B cell (primary cell): ENCODE measurements around the gene ARPC5L. TPM values are rescaled to one million over a fixed set of nuclear protein-coding genes. Genes with fewer than 3 reads are reported as not detected.
A peak's percentile ranks its signal among the peaks of the same experiment; 100 is the strongest.

Experiments used
- ATAC-seq: fragments of 200-7000 bp; cut with Tn5 transposase; one replicate; pipeline ENCODE4 v1.10.0; 2021; ENCODE audit warnings: low read depth, mild to moderate bottlenecking, moderate number of reproducible peaks, moderate library complexity
- CTCF ChIA-PET: fragments of 350-600 bp; sonication (Branson Sonifier 250); formaldehyde crosslinking; loops from one replicate; lab custom pipeline; 2021; ENCODE audit warnings: antibody characterized with exemption, inconsistent platforms; lab: Charles Lee
- POLR2A ChIA-PET: fragments of 350-600 bp; sonication (Branson Sonifier 250); formaldehyde crosslinking; loops from one replicate; lab custom pipeline; 2021; ENCODE audit warnings: antibody characterized with exemption; lab: Charles Lee
- DNase-seq: peaks from one replicate; pipeline ENCODE4 v3.0.0; 2013
- H2AFZ ChIP-seq: 2 replicates; pipeline ENCODE4 v1.6.1; 2012; ENCODE audit warnings: mild to moderate bottlenecking, low read depth, low read length; ENCODE audit not compliant: insufficient read depth, poor library complexity, severe bottlenecking
- H3K27ac ChIP-seq, 2 donors: 1 replicate in 1 of 2; 2 replicates in 1 of 2; pipeline ENCODE4 v1.5.1; 2012 to 2013; ENCODE audit warnings: low read length in 2 of 2, mild to moderate bottlenecking in 2 of 2, moderate library complexity in 1 of 2
- H3K27me3 ChIP-seq, 4 experiments: fragments of 200-600 bp in 1 of 4; sonication (generic) in 1 of 4; replicated peaks in 1 of 4; 1 replicate in 2 of 4; 2 replicates in 2 of 4; pipeline versions ENCODE4 v1.6.1 to v1.7.0; 2013 to 2016; ENCODE audit warnings: low read length in 3 of 4, mild to moderate bottlenecking in 2 of 4, mixed read lengths in 1 of 4, moderate library complexity in 1 of 4; ENCODE audit not compliant: insufficient read depth in 4 of 4, control insufficient read depth in 3 of 4; ENCODE audit errors: control extremely low read depth in 1 of 4
- H3K36me3 ChIP-seq, 2 experiments: replicated peaks in 1 of 2; 1 replicate in 1 of 2; 2 replicates in 1 of 2; pipeline versions ENCODE4 v1.6.1 to v1.7.1; 2013; ENCODE audit warnings: low read length in 1 of 2; ENCODE audit not compliant: insufficient read depth in 2 of 2, control insufficient read depth in 1 of 2; ENCODE audit errors: control extremely low read depth in 1 of 2, extremely low read depth in 1 of 2
- H3K4me1 ChIP-seq, 2 donors: fragments of 200-600 bp in 1 of 2; sonication (generic) in 1 of 2; 1 replicate in 1 of 2; 2 replicates in 1 of 2; pipeline versions ENCODE4 v1.5.1 to v1.6.1; 2013 to 2017; ENCODE audit warnings: low read length in 2 of 2; ENCODE audit not compliant: control insufficient read depth in 2 of 2, insufficient read depth in 2 of 2
- H3K4me2 ChIP-seq: replicated peaks from 2 replicates; pipeline ENCODE3; 2012; ENCODE audit warnings: mild to moderate bottlenecking, low read depth, low read length; ENCODE audit not compliant: poor library complexity, severe bottlenecking
- H3K4me3 ChIP-seq, 5 experiments: fragments of 200-600 bp in 1 of 5; sonication (generic) in 1 of 5; 1 replicate in 3 of 5; 2 replicates in 2 of 5; pipeline versions ENCODE4 v1.5.1 to v1.7.0; 2011 to 2016; ENCODE audit warnings: low read length in 4 of 5, mild to moderate bottlenecking in 4 of 5, low read depth in 2 of 5, control low read depth in 1 of 5, moderate library complexity in 1 of 5; ENCODE audit not compliant: insufficient read depth in 1 of 5; ENCODE audit errors: control extremely low read depth in 1 of 5, extremely low read depth in 1 of 5
- H3K79me2 ChIP-seq: fragments of 200-600 bp; sonication (generic); one replicate; pipeline ENCODE4 v1.6.0; 2016; ENCODE audit warnings: low read length; ENCODE audit not compliant: control insufficient read depth, insufficient read depth
- H3K9ac ChIP-seq: fragments of 200-600 bp; sonication (generic); 2 replicates; pipeline ENCODE4 v1.6.1; 2017; ENCODE audit warnings: mild to moderate bottlenecking, low read length, moderate library complexity
- H3K9me3 ChIP-seq, 3 donors: one replicate each; pipeline versions ENCODE4 v1.6.1 to v1.7.1; 2013; ENCODE audit warnings: low read length in 2 of 3; ENCODE audit not compliant: control insufficient read depth in 2 of 3, insufficient read depth in 1 of 3; ENCODE audit errors: control extremely low read depth in 1 of 3
- H4K20me1 ChIP-seq: 2 replicates; pipeline ENCODE4 v1.6.0; 2012; ENCODE audit warnings: mild to moderate bottlenecking, low read length; ENCODE audit not compliant: insufficient read depth, control insufficient read depth, poor library complexity, severe bottlenecking
- H3K27ac Mint-ChIP-seq: one replicate; pipeline ENCODE4 v1.8.0; 2021; ENCODE audit warnings: mixed read lengths
- H3K27me3 Mint-ChIP-seq: one replicate; pipeline ENCODE4 v1.8.0; 2021; ENCODE audit warnings: mixed read lengths
- H3K4me1 Mint-ChIP-seq: one replicate; pipeline ENCODE4 v1.8.0; 2021; ENCODE audit warnings: mixed read lengths
- H3K4me3 Mint-ChIP-seq: one replicate; pipeline ENCODE4 v1.8.0; 2021; ENCODE audit warnings: mixed read lengths
- H3K9me3 Mint-ChIP-seq: one replicate; pipeline ENCODE4 v1.8.0; 2022; ENCODE audit warnings: mixed read lengths; ENCODE audit not compliant: insufficient read depth
- CTCF ChIP-seq: fragments of 200-600 bp; IDR thresholded peaks from one replicate; pipeline ENCODE4 v1.8.0; 2022; ENCODE audit warnings: antibody characterized with exemption, mild to moderate bottlenecking
- EZH2 ChIP-seq: IDR thresholded peaks from 2 replicates; pipeline ENCODE4 v1.6.1; 2012; ENCODE audit warnings: borderline replicate concordance, low read depth, mild to moderate bottlenecking, moderate library complexity, low read length; ENCODE audit not compliant: insufficient read depth, poor library complexity, severe bottlenecking
- WGBS: methylation state at CpG from one replicate; pipeline ENCODE4 v1.1.5; 2013; ENCODE audit warnings: missing lambda C conversion rate; ENCODE audit not compliant: insufficient coverage; 5-methylcytosine and 5-hydroxymethylcytosine counted together
- intact Hi-C: fragments of 100-400 bp; cut with micrococcal nuclease; formaldehyde crosslinking; loops from one replicate; pipeline ENCODE4 v1.10.0; 2022
- polyA plus RNA-seq: library from polyadenylated mRNA; depleted of rRNA; stranded (reverse); fragments of >200 nt; gene quantifications from 2 replicates; pipeline ENCODE4 v1.2.3, GENCODE V29; 2012
- total RNA-seq, 2 donors: library from RNA; stranded (reverse); fragments of 120-200 nt in 1 of 2; gene quantifications; 1 replicate in 1 of 2; 2 replicates in 1 of 2; pipeline versions ENCODE4 v1.2.3 to v1.2.4, GENCODE V29; 2013 to 2022

The ARPC5L gene
- total and polyA plus RNA-seq, 2 donors (not counting 1 experiment from before 2014, with no cell fraction given): 37.3 to 66.3 TPM

- Histone ChIP-seq H3K4me2 (peak overlapping the region; percentile 75), H2AFZ (no peak overlapping the region), H3K4me1 (peaks cover 18 to 34% of the 10 kb centered on the region in 2 donors), H3K36me3 (peaks cover 0 to 43% of the 10 kb centered on the region in 2 experiments), H3K79me2 (peaks cover 3% of the 10 kb centered on the region), H3K27ac (peak overlapping the region in 1 of 2 donors; percentile 88), H3K27me3 (no peaks in the 10 kb centered on the region), H3K9me3 (no peaks in the 10 kb centered on the region), H3K9ac (peak overlapping the region; percentile 77), H3K4me3 (no peak overlapping the region), H4K20me1 (peaks cover 41% of the 10 kb centered on the region)
- ChIA-PET POLR2A (interaction anchor here (0.6 to 0.7 kb wide), 2 partner anchors 59 to 1626 kb away, joined by 3 to 4 read pairs; no protein-coding TSS in a partner anchor), CTCF (interaction anchor here (2.3 to 7.9 kb wide), 3 partner anchors 7 to 86 kb away, joined by 16 to 61 read pairs (median 51); partner anchors contain the start of genes NR6A1, OLFML2A and WDR38)
- H3K27ac Mint-ChIP-seq: peak overlapping the region; percentile 98
- peaks cover 28% of the 10 kb centered on the region for H3K4me1 Mint-ChIP-seq
- no peaks in the 10 kb centered on the region for H3K27me3 Mint-ChIP-seq
- peak overlapping the region; percentile 99 for H3K4me3 Mint-ChIP-seq
- intact Hi-C loops: loop anchor here (5.0 to 10.0 kb wide), 4 partner anchors 342 to 1945 kb away; partner anchors contain the start of genes HSPA5, PSMB7, RABEPK and ZBTB43
- no peak for DNase-seq
- WGBS: 56% methylated on average over 4 of the region's 10 CpGs
- no peak for TF ChIP-seq EZH2
- no peaks in the 10 kb centered on the region for H3K9me3 Mint-ChIP-seq
- no peak for ATAC-seq
Observed at GRCh38 chr9:124859803-124860581, 1.9 kb upstream of the ARPC5L start.

- peaks cover 0 to 43% of the 10 kb centered on the region in 2 experiments for H3K36me3 ChIP-seq
Observed at GRCh38 chr9:124860582-124861341, 1.2 kb upstream of the ARPC5L start.

More at GRCh38 chr9:124860582-124861341, 1.2 kb upstream of the ARPC5L start:
- ATAC-seq (no peak), DNase-seq (peak; percentile 28)
- Histone ChIP-seq H3K4me2 (peak overlapping the region; percentile 75), H3K9ac (peak overlapping the region; percentile 77), H3K79me2 (peaks cover 3% of the 10 kb centered on the region), H3K4me3 (peak overlapping the region; percentile 36 to 91 (median 81)), H3K4me1 (peaks cover 18 to 34% of the 10 kb centered on the region in 2 donors), H3K9me3 (no peaks in the 10 kb centered on the region), H2AFZ (peak overlapping the region; percentile 94), H3K27ac (peak overlapping the region; percentile 88 to 93), H4K20me1 (peaks cover 41% of the 10 kb centered on the region), H3K27me3 (no peaks in the 10 kb centered on the region)
- Mint-ChIP-seq H3K9me3 (no peaks in the 10 kb centered on the region), H3K4me3 (peak overlapping the region; percentile 99), H3K27me3 (no peaks in the 10 kb centered on the region), H3K27ac (peak overlapping the region; percentile 98), H3K4me1 (peaks cover 28% of the 10 kb centered on the region)
- CTCF ChIA-PET: interaction anchor here (1.0 to 7.9 kb wide), 6 partner anchors 8 to 243 kb away, joined by 3 to 61 read pairs (median 12); partner anchors contain the start of genes NR6A1, OLFML2A and WDR38
- intact Hi-C loops: loop anchor here (1.0 to 10.0 kb wide), 7 partner anchors 7 to 1944 kb away; partner anchors contain the start of genes HSPA5, NR6A1, PSMB7 and RABEPK
- POLR2A ChIA-PET: interaction anchor here (0.5 to 2.8 kb wide), 6 partner anchors 7 to 1626 kb away, joined by 3 to 26 read pairs (median 4); partner anchors contain the start of genes GAPVD1, NR6A1 and WDR38
- no peak for TF ChIP-seq CTCF
- no peak for TF ChIP-seq EZH2
- 12% methylated on average over 10 of the region's 12 CpGs for WGBS
